ENCODE results near the gene TRIM40. TPM values are rescaled to one million over a fixed set of nuclear protein-coding genes. Genes with fewer than 3 reads are reported as not detected.

Gene TRIM40
- total RNA-seq, 4 donors from 2014 or later: not detected

DNA sequence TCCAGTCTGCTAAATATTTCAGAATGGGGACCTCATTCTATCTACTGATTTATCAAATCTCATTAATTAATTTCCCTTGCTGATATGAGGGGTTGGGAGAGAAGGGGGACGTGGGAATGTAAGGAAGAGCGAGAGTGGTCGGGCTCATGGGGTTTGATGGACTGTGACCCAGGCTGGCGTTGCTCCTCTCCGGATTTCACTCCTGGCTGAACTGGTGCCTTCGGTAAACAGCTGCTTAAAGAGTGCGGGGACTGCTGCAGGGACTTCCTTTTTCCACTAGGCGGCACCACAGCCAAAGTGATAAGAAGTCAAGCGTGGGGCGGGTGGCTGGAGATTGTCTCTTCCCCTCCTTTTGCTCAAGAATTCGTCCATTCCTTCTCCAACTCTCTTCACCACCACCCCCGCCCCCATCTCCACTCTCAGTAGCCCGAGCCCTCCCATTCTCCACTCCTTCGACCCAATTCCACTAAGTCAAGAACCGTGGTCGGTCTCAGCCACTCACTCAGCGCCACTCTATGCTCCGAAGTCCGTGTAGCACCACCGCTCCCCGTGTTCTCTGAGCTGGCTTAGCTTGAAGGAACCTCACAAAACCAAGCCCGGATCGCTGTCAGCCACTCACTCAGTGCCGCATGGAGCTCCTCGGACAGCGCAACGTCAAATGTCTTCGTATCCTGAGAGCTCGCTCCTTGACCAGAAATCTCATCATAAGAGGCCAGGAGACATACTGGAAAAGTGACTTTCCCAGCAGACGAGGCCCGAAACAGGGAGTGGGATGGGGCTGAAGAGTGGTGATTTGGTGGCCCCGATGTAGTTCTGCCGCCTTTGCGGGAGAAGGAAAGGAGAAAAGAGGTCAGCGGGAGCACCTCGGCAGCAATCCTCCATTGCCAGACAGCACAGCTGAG lies 32.7 kb upstream of the TRIM40 start:
- peak overlapping the region; percentile 16 for H3K4me3 ChIP-seq (ENCODE audit: low read depth, poor library complexity, severe bottlenecking)
- intact Hi-C loops (cut with DNase I; ENCODE audit: low total_unique reads): no loop called here
- DNase-seq (ENCODE audit: low spot score in 2 of 2): peak; percentile 92 to 98
- no peak for TF ChIP-seq POLR2A (IDR thresholded peaks at IDR 0.05)
- TF ChIP-seq, protein P1, sequence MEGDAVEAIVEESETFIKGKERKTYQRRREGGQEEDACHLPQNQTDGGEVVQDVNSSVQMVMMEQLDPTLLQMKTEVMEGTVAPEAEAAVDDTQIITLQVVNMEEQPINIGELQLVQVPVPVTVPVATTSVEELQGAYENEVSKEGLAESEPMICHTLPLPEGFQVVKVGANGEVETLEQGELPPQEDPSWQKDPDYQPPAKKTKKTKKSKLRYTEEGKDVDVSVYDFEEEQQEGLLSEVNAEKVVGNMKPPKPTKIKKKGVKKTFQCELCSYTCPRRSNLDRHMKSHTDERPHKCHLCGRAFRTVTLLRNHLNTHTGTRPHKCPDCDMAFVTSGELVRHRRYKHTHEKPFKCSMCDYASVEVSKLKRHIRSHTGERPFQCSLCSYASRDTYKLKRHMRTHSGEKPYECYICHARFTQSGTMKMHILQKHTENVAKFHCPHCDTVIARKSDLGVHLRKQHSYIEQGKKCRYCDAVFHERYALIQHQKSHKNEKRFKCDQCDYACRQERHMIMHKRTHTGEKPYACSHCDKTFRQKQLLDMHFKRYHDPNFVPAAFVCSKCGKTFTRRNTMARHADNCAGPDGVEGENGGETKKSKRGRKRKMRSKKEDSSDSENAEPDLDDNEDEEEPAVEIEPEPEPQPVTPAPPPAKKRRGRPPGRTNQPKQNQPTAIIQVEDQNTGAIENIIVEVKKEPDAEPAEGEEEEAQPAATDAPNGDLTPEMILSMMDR (IDR thresholded peaks at IDR 0.05): peak in 1 of 3 donors; percentile 87
- 2% methylated on average over 36 of the region's 36 CpGs for WGBS, 2 donors

DNA sequence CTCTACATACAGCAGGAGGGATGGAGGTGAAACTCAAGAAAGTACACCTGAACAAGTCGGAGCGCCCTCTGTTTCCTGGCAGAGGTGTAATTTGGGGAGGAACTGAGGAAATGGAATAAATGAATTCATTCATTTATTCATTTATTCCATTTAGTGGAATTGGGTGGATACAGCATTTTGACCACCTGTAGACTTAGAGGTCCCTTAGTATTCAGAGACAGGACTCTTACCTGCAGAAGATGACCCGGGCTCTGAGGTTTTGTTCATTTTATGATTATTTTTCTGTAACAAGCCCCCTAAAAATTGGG lies 32.1 kb upstream of the TRIM40 start:
- no peak for TF ChIP-seq POLR2A (IDR thresholded peaks at IDR 0.05)
- TF ChIP-seq, protein P1 (IDR thresholded peaks at IDR 0.05): no peak
- intact Hi-C loops (cut with DNase I; ENCODE audit: low total_unique reads): no loop called here
- no peak overlapping the region for H3K4me3 ChIP-seq (ENCODE audit: low read depth, poor library complexity, severe bottlenecking)
- DNase-seq (ENCODE audit: low spot score in 2 of 2): no peak
- 38 to 44% methylated on average over 3 of the region's 3 CpGs for WGBS, 2 donors

DNA sequence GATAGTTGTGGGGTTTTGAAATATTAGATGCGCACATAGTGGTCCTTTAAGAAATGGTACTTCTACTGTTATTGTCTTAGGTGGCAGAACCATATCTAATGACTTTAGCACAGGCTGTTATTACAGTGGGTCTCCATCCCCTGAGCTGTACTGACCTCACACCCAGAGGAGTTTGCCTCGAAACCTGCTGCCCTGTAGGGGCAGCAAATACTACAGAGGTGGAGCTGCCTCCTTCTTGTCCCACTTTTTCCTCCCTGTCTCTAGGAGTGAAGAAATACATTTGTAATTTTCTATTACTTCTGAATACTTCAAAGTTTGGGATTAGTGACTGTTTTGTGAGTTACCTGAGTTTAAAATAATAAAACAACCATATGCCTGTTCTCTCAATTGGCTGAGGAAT lies 31.3 kb upstream of the TRIM40 start:
- no peak overlapping the region for H3K4me3 ChIP-seq (ENCODE audit: low read depth, poor library complexity, severe bottlenecking)
- intact Hi-C loops (cut with DNase I; ENCODE audit: low total_unique reads): no loop called here
- WGBS, 2 donors: 89 to 98% methylated on average over 2 of the region's 2 CpGs
- no peak for DNase-seq (ENCODE audit: low spot score in 2 of 2)
- TF ChIP-seq, protein P1 (IDR thresholded peaks at IDR 0.05): no peak
- TF ChIP-seq POLR2A (IDR thresholded peaks at IDR 0.05): no peak

DNA sequence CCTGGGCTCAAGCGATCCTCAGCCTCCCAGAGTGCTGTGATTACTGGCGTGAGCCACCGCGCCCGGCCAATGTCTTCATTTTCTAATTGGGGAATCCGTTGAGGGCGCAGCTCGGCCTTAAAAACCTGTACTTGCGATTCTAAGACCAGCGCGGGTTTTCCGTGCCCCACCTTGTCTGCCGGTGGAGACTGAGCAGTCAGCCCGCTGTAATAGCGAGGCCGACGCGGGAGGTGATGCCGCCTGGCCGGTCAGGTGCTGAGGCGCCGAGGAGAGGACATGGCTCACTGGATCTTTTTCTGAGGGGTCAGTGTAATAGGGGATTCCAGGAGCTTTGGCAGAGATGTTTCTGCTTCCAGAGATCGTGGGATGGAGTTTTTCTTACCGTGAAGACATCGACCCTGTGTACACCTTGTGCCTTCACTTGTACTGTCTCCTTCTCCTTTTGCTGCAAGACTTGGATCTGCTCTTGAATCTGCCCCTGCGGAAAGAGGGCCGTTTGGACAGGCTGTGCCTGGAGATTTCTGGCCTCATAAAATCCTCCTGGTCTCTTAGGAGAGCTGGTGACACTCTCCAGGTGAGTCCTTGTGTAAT lies 24.6 kb upstream of the TRIM40 start:
- intact Hi-C loops (cut with DNase I; ENCODE audit: low total_unique reads): no loop called here
- H3K4me3 ChIP-seq (ENCODE audit: low read depth, poor library complexity, severe bottlenecking): no peak overlapping the region
- TF ChIP-seq POLR2A (IDR thresholded peaks at IDR 0.05): no peak
- TF ChIP-seq, protein P1 (IDR thresholded peaks at IDR 0.05): no peak
- DNase-seq (ENCODE audit: low spot score in 2 of 2): no peak
- WGBS, 2 donors: 55 to 63% methylated on average over 27 of the region's 27 CpGs

DNA sequence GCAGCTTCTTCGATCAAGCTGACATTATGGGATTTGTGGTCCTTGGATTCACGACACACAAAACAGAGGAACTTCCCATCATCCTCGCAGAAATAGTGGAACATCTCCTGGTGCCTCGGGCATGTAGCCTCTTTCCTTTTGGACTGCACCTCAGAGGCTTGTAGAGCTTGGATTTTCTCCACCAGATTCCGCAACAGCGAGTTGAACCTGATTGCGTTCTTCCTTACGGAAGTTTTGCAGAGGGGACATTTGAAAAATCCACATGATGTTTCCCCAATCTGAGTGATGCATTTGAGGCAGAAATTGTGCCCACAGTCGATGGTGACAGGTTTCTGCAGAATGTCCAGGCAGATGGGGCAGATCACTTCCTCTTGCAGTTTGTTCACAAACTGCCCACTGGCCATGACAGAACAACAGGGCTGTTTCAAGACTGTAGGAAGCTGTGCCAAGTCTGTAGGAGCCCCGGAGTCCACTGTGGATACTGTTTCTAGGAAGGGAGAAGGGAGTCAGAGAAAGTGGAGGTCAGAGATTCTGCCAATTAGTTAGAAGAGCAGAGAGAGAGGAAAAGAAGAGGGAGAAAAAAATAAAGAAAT lies 23.4 kb upstream of the TRIM40 start:
- no peak for DNase-seq (ENCODE audit: low spot score in 2 of 2)
- no peak overlapping the region for H3K4me3 ChIP-seq (ENCODE audit: low read depth, poor library complexity, severe bottlenecking)
- no peak for TF ChIP-seq POLR2A (IDR thresholded peaks at IDR 0.05)
- TF ChIP-seq, protein P1 (IDR thresholded peaks at IDR 0.05): no peak
- 75 to 83% methylated on average over 10 of the region's 10 CpGs for WGBS, 2 donors
- intact Hi-C loops (cut with DNase I; ENCODE audit: low total_unique reads): no loop called here

Data from lower leg skin (tissue), 4 donors.